B cell (primary cell): Measurements from ENCODE around the gene NCKAP5L. TPM values are rescaled to one million over a fixed set of nuclear protein-coding genes. Genes with fewer than 3 reads are reported as not detected.

Source experiments
- ATAC-seq: fragments of 200-7000 bp; cut with Tn5 transposase; one replicate; pipeline ENCODE4 v1.10.0; 2021; ENCODE audit warnings: low read depth, mild to moderate bottlenecking, moderate number of reproducible peaks, moderate library complexity
- CTCF ChIA-PET: fragments of 350-600 bp; sonication (Branson Sonifier 250); formaldehyde crosslinking; loops from one replicate; lab custom pipeline; 2021; ENCODE audit warnings: antibody characterized with exemption, inconsistent platforms; lab: Charles Lee
- POLR2A ChIA-PET: fragments of 350-600 bp; sonication (Branson Sonifier 250); formaldehyde crosslinking; loops from one replicate; lab custom pipeline; 2021; ENCODE audit warnings: antibody characterized with exemption; lab: Charles Lee
- DNase-seq: peaks from one replicate; pipeline ENCODE4 v3.0.0; 2013
- H2AFZ ChIP-seq: 2 replicates; pipeline ENCODE4 v1.6.1; 2012; ENCODE audit warnings: mild to moderate bottlenecking, low read depth, low read length; ENCODE audit not compliant: insufficient read depth, poor library complexity, severe bottlenecking
- H3K27ac ChIP-seq, 2 donors: 1 replicate in 1 of 2; 2 replicates in 1 of 2; pipeline ENCODE4 v1.5.1; 2012 to 2013; ENCODE audit warnings: low read length in 2 of 2, mild to moderate bottlenecking in 2 of 2, moderate library complexity in 1 of 2
- H3K27me3 ChIP-seq, 4 experiments: fragments of 200-600 bp in 1 of 4; sonication (generic) in 1 of 4; replicated peaks in 1 of 4; 1 replicate in 2 of 4; 2 replicates in 2 of 4; pipeline versions ENCODE4 v1.6.1 to v1.7.0; 2013 to 2016; ENCODE audit warnings: low read length in 3 of 4, mild to moderate bottlenecking in 2 of 4, mixed read lengths in 1 of 4, moderate library complexity in 1 of 4; ENCODE audit not compliant: insufficient read depth in 4 of 4, control insufficient read depth in 3 of 4; ENCODE audit errors: control extremely low read depth in 1 of 4
- H3K36me3 ChIP-seq, 2 experiments: replicated peaks in 1 of 2; 1 replicate in 1 of 2; 2 replicates in 1 of 2; pipeline versions ENCODE4 v1.6.1 to v1.7.1; 2013; ENCODE audit warnings: low read length in 1 of 2; ENCODE audit not compliant: insufficient read depth in 2 of 2, control insufficient read depth in 1 of 2; ENCODE audit errors: control extremely low read depth in 1 of 2, extremely low read depth in 1 of 2
- H3K4me1 ChIP-seq, 2 donors: fragments of 200-600 bp in 1 of 2; sonication (generic) in 1 of 2; 1 replicate in 1 of 2; 2 replicates in 1 of 2; pipeline versions ENCODE4 v1.5.1 to v1.6.1; 2013 to 2017; ENCODE audit warnings: low read length in 2 of 2; ENCODE audit not compliant: control insufficient read depth in 2 of 2, insufficient read depth in 2 of 2
- H3K4me2 ChIP-seq: replicated peaks from 2 replicates; pipeline ENCODE3; 2012; ENCODE audit warnings: mild to moderate bottlenecking, low read depth, low read length; ENCODE audit not compliant: poor library complexity, severe bottlenecking
- H3K4me3 ChIP-seq, 5 experiments: fragments of 200-600 bp in 1 of 5; sonication (generic) in 1 of 5; 1 replicate in 3 of 5; 2 replicates in 2 of 5; pipeline versions ENCODE4 v1.5.1 to v1.7.0; 2011 to 2016; ENCODE audit warnings: low read length in 4 of 5, mild to moderate bottlenecking in 4 of 5, low read depth in 2 of 5, control low read depth in 1 of 5, moderate library complexity in 1 of 5; ENCODE audit not compliant: insufficient read depth in 1 of 5; ENCODE audit errors: control extremely low read depth in 1 of 5, extremely low read depth in 1 of 5
- H3K79me2 ChIP-seq: fragments of 200-600 bp; sonication (generic); one replicate; pipeline ENCODE4 v1.6.0; 2016; ENCODE audit warnings: low read length; ENCODE audit not compliant: control insufficient read depth, insufficient read depth
- H3K9ac ChIP-seq: fragments of 200-600 bp; sonication (generic); 2 replicates; pipeline ENCODE4 v1.6.1; 2017; ENCODE audit warnings: mild to moderate bottlenecking, low read length, moderate library complexity
- H3K9me3 ChIP-seq, 3 donors: one replicate each; pipeline versions ENCODE4 v1.6.1 to v1.7.1; 2013; ENCODE audit warnings: low read length in 2 of 3; ENCODE audit not compliant: control insufficient read depth in 2 of 3, insufficient read depth in 1 of 3; ENCODE audit errors: control extremely low read depth in 1 of 3
- H4K20me1 ChIP-seq: 2 replicates; pipeline ENCODE4 v1.6.0; 2012; ENCODE audit warnings: mild to moderate bottlenecking, low read length; ENCODE audit not compliant: insufficient read depth, control insufficient read depth, poor library complexity, severe bottlenecking
- H3K27ac Mint-ChIP-seq: one replicate; pipeline ENCODE4 v1.8.0; 2021; ENCODE audit warnings: mixed read lengths
- H3K27me3 Mint-ChIP-seq: one replicate; pipeline ENCODE4 v1.8.0; 2021; ENCODE audit warnings: mixed read lengths
- H3K4me1 Mint-ChIP-seq: one replicate; pipeline ENCODE4 v1.8.0; 2021; ENCODE audit warnings: mixed read lengths
- H3K4me3 Mint-ChIP-seq: one replicate; pipeline ENCODE4 v1.8.0; 2021; ENCODE audit warnings: mixed read lengths
- H3K9me3 Mint-ChIP-seq: one replicate; pipeline ENCODE4 v1.8.0; 2022; ENCODE audit warnings: mixed read lengths; ENCODE audit not compliant: insufficient read depth
- EZH2 ChIP-seq: IDR thresholded peaks from 2 replicates; pipeline ENCODE4 v1.6.1; 2012; ENCODE audit warnings: borderline replicate concordance, low read depth, mild to moderate bottlenecking, moderate library complexity, low read length; ENCODE audit not compliant: insufficient read depth, poor library complexity, severe bottlenecking
- WGBS: methylation state at CpG from one replicate; pipeline ENCODE4 v1.1.5; 2013; ENCODE audit warnings: missing lambda C conversion rate; ENCODE audit not compliant: insufficient coverage; 5-methylcytosine and 5-hydroxymethylcytosine counted together
- intact Hi-C: fragments of 100-400 bp; cut with micrococcal nuclease; formaldehyde crosslinking; loops from one replicate; pipeline ENCODE4 v1.10.0; 2022
- polyA plus RNA-seq: library from polyadenylated mRNA; depleted of rRNA; stranded (reverse); fragments of >200 nt; gene quantifications from 2 replicates; pipeline ENCODE4 v1.2.3, GENCODE V29; 2012
- total RNA-seq, 2 donors: library from RNA; stranded (reverse); fragments of 120-200 nt in 1 of 2; gene quantifications; 1 replicate in 1 of 2; 2 replicates in 1 of 2; pipeline versions ENCODE4 v1.2.3 to v1.2.4, GENCODE V29; 2013 to 2022
- TF ChIP-seq, protein P1 (sequence below): fragments of 200-600 bp; IDR thresholded peaks from one replicate; pipeline ENCODE4 v1.8.0; 2022; ENCODE audit warnings: antibody characterized with exemption, mild to moderate bottlenecking

The NCKAP5L gene
- total and polyA plus RNA-seq, 2 donors (not counting 1 experiment from before 2014, with no cell fraction given) = 3.2 to 13.2 TPM

DNA sequence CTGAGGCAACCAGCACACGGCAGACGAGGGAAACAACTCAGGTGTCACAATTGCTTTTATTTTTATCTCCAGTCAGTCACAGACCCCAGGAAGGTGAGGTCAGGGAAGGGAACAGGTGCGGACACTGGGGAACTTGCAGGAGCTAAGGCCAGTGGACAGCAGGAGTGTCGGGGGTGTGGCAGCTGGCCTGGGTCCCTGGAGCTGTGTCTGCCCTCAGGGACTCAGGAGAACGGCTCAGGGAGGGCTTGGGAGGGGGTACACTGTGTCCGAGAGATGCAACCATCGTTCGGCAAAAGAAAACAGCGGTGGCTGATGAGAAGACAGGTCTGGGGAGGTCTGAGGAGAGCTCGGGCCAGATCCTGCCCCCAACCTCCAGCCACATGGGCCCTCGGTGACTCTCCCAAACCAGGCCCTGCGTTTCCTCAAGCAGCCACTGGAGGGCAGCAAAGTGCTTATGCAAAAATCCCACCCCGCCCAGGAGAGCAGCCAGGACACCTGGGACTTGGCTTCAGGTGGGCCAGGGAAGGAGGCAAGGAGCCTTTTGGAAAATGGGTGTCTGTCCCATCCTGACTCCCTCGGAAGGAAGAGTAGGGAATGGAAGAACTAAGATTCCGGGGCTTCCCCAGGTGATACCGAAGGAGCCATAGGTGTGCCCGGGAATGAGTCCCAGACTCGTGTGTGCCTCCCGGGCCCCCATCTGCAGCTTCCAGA, 38.8 kb upstream of the NCKAP5L start:
- 47% methylated on average over 14 of the region's 19 CpGs for WGBS
- no peak overlapping the region for H3K9ac ChIP-seq

GRCh38 chr12:49865782-49866135, 37.5 kb upstream of the NCKAP5L start:
- no peaks in the 10 kb centered on the region for H3K27me3 ChIP-seq
- H3K4me3 ChIP-seq = no peak overlapping the region
- H3K27ac ChIP-seq = no peak overlapping the region
- Mint-ChIP-seq H3K4me3 (no peak overlapping the region), H3K27ac (no peak overlapping the region), H3K4me1 (no peaks in the 10 kb centered on the region), H3K9me3 (no peaks in the 10 kb centered on the region), H3K27me3 (peaks cover 14% of the 10 kb centered on the region)
- no peak overlapping the region for H3K9ac ChIP-seq
- no peak for ATAC-seq
- no peak overlapping the region for H2AFZ ChIP-seq
- no peak overlapping the region for H3K4me2 ChIP-seq
- H3K36me3 ChIP-seq = no peaks in the 10 kb centered on the region
- ChIA-PET POLR2A (no interaction called here), CTCF (interaction anchor here (0.6 to 2.8 kb wide), 8 partner anchors 9 to 228 kb away, joined by 3 to 14 read pairs (median 6); partner anchors contain the start of gene BCDIN3D)
- intact Hi-C loops = loop anchor here (5.0 kb wide), 1 partner anchor 192 kb away; the partner anchor contains the start of gene ASIC1
- no peaks in the 10 kb centered on the region for H4K20me1 ChIP-seq
- no peaks in the 10 kb centered on the region for H3K79me2 ChIP-seq
- no peak for DNase-seq
- H3K4me1 ChIP-seq = no peaks in the 10 kb centered on the region
- 80% methylated on average over 2 of the region's 8 CpGs for WGBS
- TF ChIP-seq, protein P1, sequence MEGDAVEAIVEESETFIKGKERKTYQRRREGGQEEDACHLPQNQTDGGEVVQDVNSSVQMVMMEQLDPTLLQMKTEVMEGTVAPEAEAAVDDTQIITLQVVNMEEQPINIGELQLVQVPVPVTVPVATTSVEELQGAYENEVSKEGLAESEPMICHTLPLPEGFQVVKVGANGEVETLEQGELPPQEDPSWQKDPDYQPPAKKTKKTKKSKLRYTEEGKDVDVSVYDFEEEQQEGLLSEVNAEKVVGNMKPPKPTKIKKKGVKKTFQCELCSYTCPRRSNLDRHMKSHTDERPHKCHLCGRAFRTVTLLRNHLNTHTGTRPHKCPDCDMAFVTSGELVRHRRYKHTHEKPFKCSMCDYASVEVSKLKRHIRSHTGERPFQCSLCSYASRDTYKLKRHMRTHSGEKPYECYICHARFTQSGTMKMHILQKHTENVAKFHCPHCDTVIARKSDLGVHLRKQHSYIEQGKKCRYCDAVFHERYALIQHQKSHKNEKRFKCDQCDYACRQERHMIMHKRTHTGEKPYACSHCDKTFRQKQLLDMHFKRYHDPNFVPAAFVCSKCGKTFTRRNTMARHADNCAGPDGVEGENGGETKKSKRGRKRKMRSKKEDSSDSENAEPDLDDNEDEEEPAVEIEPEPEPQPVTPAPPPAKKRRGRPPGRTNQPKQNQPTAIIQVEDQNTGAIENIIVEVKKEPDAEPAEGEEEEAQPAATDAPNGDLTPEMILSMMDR = no peak
- no peak for TF ChIP-seq EZH2
- no peaks in the 10 kb centered on the region for H3K9me3 ChIP-seq

More for the DNA sequence above, 38.8 kb upstream of the NCKAP5L start:
- H3K4me3 ChIP-seq = no peak overlapping the region
- H3K9me3 ChIP-seq = no peaks in the 10 kb centered on the region
- H3K4me1 ChIP-seq = no peaks in the 10 kb centered on the region
- no peak overlapping the region for H3K4me3 Mint-ChIP-seq
- H3K79me2 ChIP-seq = no peaks in the 10 kb centered on the region
- intact Hi-C loops = loop anchor here (5.0 kb wide), 1 partner anchor 190 kb away; the partner anchor contains the start of gene ASIC1
- no peak overlapping the region for H3K4me2 ChIP-seq
- no peaks in the 10 kb centered on the region for H3K36me3 ChIP-seq
- H3K4me1 Mint-ChIP-seq = no peaks in the 10 kb centered on the region
- H3K27me3 Mint-ChIP-seq = peaks cover 14% of the 10 kb centered on the region
- ATAC-seq = peak; percentile 96
- CTCF ChIA-PET = interaction anchor here (0.7 to 2.8 kb wide), 16 partner anchors 10 to 230 kb away, joined by 3 to 14 read pairs (median 6); partner anchors contain the start of gene BCDIN3D
- no peak for TF ChIP-seq EZH2
- TF ChIP-seq, protein P1 = peak; percentile 95
- H4K20me1 ChIP-seq = no peaks in the 10 kb centered on the region
- no peaks in the 10 kb centered on the region for H3K9me3 Mint-ChIP-seq
- H3K27me3 ChIP-seq = no peaks in the 10 kb centered on the region
- H3K27ac Mint-ChIP-seq = no peak overlapping the region
- H3K27ac ChIP-seq = no peak overlapping the region
- peak overlapping the region; percentile 7 for H2AFZ ChIP-seq
- POLR2A ChIA-PET = no interaction called here
- DNase-seq = peak; percentile 79
